GM19397 (cell line): ENCODE data around the gene ISG15.
"Not testable (repeated sequence)": the region's sequence is repeated elsewhere in the genome, so short reads cannot be mapped to it uniquely, and the experiment has no call there.

Source experiments
- ATAC-seq: cut with Tn5 transposase; IDR thresholded peaks from one replicate; pipeline ENCODE4 v1.9.1; 2021; ENCODE audit warnings: mild to moderate bottlenecking, moderate library complexity; ENCODE audit not compliant: unreplicated experiment

ISG15 gene

DNA sequence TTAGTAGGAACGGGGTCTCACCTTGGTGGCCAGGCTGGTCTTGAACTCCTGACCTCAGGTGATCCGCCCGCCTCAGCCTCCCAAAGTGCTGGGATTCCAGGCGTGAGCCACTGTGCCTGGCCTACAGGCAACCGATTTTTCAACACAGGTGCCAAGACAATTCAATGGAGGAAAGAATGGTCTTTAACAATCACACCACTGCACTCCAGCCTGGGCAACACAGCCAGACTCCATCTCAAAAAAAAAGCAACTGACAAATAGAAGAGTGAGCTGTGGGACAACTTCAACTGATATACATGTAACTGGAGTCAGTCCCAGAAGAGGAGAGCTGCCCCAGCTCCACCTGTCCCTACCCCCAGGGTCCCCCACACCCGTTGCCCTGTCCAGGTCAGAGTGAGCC is 18.8 kb upstream of the ISG15 start:
- not testable (repeated sequence) for ATAC-seq

GRCh38 chr1:995665-996633 is 17.3 kb upstream of the ISG15 start:
- no peak for ATAC-seq

DNA sequence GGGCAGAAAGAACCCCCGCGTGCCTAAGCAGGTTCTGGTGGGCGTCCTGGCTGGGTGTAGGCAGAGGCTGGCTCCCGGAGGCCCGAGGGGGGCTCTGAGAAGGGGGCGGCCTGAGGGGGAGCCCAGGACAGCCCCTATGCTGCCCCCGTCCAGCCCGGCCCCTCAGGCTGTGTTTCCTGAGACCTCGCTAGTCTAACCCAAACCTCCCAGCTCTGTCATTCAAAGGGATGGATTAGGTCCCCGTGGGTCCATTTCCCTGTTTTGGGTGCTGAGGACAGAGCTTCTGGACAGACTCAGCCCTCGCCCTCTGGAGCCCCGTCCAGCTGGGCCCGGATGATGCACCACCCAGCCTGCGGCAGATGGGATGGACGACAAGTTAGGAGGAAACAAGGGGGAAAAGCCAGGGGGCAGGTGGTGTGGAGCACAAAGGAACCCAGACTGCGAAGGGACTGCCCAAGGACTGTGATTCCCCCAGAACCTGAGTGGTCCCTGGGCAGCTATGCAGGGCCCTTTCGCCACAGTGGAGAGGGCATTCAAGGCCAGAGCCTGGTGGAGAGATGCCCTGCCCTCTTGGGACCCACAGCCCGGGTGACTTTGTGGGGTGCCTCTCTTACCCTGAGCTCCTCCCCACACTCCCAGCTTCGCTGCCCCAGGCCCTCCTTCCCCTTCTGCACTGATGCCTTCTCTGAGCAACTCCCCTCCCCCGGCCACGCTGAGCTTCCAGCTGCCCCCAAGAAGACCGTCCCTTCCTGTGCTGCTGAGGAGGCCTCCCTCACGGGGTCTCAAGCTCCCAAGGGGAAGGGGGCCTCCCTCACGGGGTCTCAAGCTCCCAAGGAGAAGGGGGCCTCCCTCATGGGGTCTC is 16.2 kb upstream of the ISG15 start:
- ATAC-seq, result no peak

DNA sequence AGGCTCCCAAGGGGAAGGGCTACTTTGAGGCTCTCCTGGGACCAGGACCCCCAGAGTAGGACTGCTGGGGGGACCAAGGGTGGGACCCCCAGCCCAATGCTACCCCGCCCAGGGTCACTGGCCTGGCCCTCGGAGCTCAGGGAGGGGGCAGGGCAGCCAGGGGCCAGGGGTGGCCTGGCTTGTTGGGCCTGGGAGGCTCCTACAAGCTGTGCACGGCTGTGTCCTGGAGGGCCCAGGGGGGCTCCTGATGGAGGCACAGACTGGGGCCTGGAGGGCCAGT is 15.6 kb upstream of the ISG15 start:
- ATAC-seq, result no peak

DNA sequence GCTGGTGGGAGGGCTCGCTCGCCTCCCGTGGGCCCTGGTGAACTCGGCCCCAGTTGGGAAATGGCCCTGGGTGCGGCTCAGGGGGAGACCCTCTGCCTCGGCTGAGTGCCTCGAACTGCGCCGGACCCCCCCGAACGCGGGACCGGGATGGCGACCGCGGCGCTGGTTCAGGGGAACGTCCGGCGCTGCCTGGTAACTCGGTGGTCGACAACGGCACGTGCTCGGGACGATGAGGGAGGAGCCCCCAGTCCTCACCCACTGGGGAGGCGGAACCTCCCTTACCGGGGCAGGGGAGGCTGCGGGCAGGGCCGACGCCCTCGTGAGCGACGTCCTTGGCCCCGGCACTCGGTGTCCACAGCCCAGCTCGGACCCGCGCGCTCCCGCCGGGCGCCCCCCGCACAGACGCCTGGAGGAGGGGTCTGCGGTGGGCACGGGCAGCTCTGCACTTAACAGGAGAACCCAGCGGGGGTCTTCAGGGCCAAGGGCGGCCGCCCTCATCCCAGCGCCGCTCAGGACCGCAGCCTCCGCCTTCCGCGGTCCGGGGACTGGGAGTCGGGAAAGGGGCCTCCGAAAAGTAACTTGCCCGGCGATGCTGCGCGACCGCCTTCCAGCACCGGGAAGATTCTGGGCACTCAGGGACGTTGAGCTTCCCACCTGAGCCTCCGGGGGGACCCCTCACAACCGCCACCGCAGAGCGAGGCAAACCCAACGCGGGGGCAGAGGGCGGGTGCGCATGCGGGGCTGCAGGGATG is 15.1 kb upstream of the ISG15 start:
- ATAC-seq, result no peak

GRCh38 chr1:998745-998994 is 14.6 kb upstream of the ISG15 start:
- ATAC-seq, result no peak

- no peak for ATAC-seq
Observed at GRCh38 chr1:998995-999724, 14.1 kb upstream of the ISG15 start.

DNA sequence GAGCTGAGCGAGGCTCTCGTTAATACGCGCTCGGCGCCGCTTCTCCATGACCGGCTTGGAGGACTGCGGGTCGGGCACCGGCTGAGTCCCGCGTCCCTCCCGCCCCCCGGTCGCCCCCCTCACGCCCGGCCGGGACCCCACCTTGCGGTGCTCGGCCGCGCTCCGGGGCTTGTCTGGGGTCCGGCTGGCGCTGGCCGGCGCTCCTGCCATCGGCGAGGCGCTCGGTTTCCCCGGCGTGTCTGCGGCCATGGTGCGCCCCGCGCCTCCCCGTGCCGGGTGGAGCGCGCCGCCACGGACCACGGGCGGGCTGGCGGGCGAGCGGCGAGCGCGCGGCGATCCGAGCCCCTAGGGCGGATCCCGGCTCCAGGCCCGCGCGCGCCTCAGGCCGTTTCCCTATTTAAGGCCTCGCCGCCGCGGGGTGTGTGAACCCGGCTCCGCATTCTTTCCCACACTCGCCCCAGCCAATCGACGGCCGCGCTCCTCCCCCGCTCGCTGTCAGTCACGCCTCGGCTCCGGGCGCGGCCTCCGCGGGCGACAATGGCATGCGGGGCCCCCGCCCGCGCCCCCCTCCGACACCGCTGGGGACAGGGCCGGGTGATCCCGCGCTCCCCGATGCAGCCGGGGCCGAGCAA is 13.5 kb upstream of the ISG15 start, which contains the start of gene HES4:
TSS of gene HES4 (minus strand) at position 373 of the 632 bp plus-strand sequence. CDS start at position 249, 124 bp downstream.
- no peak for ATAC-seq

- no peak for ATAC-seq
Observed at GRCh38 chr1:1000357-1001056, 12.8 kb upstream of the ISG15 start.

DNA sequence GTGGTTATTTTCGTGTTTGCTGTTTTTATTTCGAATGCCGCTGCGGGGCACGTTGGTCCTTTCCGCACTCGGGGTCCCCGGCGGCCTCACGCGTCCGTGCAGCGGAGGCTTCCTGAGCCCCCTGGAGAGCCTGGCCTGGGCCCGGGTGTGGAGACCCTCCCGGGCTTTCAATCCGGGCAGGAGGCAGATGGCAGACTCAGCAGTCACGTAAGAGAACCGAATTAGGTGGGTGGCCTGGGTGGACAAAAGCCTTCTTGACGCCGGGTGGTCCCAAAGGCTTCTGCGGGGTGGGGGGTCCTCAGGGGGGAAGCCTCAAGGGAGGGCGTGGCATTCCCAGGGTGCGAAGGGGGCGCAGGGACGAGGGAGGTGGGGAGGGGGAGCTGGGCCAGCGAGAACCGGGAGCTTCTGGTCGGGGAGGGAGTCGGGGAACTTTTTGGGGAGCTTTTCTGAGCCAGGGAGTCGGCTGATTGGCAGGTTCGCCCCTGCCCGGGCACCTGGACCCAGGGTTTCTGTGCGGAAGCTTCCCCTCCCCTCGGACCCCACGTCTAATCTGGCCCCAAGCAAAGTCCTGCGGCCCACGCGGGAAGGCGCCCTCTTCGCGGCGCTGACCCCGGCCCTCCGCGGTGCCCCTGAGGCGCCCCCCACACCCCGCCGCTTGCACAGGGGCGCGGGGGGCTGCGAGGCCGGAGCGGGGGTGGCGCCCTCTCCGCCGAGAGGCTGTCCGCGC is 12.1 kb upstream of the ISG15 start:
- no peak for ATAC-seq

DNA sequence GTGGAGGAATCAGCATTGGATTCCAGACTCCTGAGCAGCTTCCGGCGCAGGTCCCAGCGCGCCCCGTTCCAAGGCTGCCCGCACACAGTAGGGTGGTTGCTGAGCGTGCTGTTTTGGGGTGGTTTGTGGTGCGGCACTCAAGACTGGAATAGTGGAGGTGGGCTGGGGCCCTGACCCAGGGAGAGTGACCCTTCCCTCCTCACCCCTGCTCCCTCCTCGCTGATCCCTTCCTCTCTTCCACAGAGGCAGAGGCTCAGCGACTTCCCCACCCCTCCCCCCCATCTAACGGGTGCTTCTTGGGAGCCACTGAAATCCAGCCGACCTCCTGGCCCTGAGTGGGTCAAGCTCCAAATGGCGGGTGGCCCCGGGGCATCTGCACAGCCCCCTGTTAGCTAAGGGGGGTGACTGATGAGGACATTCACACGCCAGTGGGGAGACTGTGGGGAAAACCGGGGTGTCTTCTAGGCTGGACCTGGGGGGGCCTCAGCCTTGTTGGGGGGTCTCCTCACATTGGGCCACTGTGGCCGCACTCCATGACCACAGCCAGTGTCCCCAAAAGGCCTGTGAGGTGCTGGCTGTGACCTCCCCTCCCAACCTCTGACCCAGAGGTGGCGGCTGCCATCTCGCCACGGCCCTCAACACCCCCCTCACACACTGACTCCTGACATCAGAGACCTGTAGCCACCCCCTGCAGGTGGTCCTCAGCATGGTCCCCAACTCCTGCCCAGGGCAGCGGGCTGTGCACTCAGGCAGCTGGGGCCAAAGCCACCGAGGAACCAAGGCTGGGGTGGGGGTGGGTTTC is 9.5 kb upstream of the ISG15 start:
- ATAC-seq, result no peak

- ATAC-seq, result no peak
Observed at GRCh38 chr1:1004420-1004779, 8.9 kb upstream of the ISG15 start.

DNA sequence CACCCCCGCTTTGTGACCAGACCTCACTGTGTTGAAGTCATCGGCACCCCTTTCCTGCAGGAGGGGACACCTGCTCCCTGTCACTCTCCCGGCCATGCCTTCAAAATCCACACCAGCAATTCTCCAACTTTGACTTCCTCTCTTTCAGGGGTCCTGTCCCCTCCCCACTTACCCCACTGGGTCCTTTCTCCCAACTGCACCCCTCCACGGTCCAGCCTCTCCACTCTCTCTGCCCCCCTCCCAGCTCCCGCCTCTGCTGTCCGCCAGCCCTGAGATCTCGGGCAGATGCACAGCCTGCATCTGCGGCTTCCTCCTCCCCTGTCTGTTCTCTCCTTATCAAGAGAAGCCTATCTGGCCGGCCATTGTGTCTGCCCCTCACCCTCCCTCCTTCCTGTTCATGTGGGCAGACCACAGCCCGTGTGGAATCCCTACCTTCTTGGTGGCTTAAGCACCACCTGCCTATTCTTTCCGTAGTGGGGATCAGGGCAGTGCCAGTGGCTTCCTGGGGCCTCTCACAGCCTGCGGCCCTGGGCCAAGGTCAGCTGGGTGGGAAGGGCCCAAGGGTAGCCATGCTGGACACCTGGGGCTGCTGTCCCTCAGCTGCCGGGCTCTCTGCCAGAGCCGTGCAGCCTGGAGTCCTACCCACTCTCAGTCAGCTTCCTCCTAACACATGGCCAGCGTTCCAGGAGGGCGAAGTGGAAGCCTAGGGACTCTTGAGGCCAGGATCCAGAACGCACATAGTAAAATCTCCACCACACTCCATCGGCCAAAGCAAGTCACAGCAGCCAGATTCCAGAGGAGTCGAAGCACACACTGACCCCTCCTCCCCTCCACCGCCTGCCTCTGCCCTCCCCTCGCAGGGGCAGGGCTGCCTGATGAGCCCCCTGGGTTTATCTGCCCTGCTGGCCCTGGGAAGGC is 8.3 kb upstream of the ISG15 start:
- ATAC-seq, result no peak

DNA sequence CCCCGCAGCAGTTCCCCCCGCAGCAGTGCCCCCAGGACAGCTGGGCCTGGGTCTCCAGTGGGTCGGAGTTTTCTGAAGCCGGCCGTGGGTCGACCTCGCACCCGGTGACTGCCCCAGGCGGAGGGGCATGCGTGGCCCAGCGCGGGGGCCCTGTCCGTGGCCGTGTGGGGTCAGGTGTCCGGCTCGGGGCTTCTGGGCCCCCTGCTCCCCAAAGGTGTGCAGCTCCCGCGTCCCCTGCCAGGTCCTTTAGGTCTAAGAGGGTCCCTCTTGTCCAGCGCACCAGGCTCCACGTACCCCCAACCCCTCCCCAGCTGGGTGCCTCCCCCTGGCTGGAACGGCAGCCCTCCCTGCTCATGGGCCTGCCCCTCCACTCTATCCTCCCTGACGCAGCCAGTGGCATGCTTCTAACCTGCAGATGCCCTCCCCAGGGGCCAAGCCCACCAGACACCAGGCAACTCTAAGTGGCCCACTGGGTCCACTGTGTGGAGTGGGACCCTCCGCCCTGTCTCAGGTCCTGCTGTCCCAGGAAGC is 7.5 kb upstream of the ISG15 start:
- no peak for ATAC-seq

DNA sequence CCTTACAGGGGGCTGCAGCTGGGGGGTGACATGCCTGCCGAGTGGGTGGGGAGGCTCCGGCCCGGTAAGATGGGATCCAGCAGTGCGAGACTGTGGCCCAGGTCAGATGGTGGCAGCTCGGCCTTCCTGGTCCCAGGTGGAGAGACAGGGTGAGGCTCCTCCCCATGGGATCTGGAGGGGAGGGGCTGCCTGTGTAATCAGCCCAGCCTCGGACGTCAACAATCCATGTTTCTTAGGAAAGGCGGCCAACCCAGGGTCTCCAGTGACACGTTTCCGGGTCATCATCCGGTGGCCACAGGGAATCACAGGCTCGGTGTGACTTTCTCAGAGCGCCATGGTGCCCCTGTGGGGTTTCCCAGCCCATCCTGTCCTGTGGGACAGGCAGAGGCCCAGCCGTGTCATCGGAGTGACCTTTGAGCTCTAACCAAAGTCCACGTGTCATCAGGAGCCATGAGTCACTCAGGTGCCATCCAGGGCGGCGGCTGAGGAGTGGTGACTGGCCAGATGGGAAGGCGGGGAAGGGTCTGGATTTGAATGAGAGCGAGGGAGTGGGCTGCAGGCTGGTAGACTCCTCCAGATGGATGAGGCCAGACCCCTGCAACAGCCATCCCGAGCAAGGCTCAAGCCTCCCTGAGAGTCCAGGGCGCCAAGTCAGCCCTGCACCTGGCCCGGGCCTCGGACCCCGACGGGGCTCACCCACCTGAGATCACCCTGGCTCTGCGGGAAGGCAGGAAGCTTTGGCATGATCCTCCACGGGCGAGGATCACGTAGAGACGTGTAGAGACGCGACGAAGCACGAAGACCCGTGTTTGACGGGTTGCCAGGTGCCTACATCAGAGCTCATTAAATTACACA is 6.8 kb upstream of the ISG15 start:
- no peak for ATAC-seq

GRCh38 chr1:1010131-1010530 is 3.2 kb upstream of the ISG15 start:
- not testable (repeated sequence) for ATAC-seq
